GM19238 (cell line): ENCODE data around the gene AIRE.
"Not testable (repeated sequence)": the region's sequence is repeated elsewhere in the genome, so short reads cannot be mapped to it uniquely, and the experiment has no call there.

ENCODE experiments used
- DNase-seq: peaks from one replicate; pipeline ENCODE4 v3.0.0; 2011; ENCODE audit warnings: low spot score; ENCODE audit not compliant: insufficient read length

Gene AIRE

GRCh38 chr21:44265734-44266270, 19.9 kb upstream of the AIRE start:
- DNase-seq = no peak

- DNase-seq = no peak
Observed at GRCh38 chr21:44267655-44268142, 18.0 kb upstream of the AIRE start.

- DNase-seq = no peak
Observed at GRCh38 chr21:44269090-44269489, 16.6 kb upstream of the AIRE start.

- DNase-seq = no peak
Observed at GRCh38 chr21:44271558-44272283, 14.0 kb upstream of the AIRE start.

GRCh38 chr21:44272284-44272858, 13.3 kb upstream of the AIRE start:
- DNase-seq = no peak

- DNase-seq = no peak
Observed at GRCh38 chr21:44273046-44273445, 12.6 kb upstream of the AIRE start.

- DNase-seq = no peak
Observed at GRCh38 chr21:44275041-44275440, 10.6 kb upstream of the AIRE start.

- no peak for DNase-seq
Observed at GRCh38 chr21:44279354-44280260, 6.1 kb upstream of the AIRE start.

GRCh38 chr21:44281801-44282200, 3.9 kb upstream of the AIRE start:
- DNase-seq = no peak

- no peak for DNase-seq
Observed at GRCh38 chr21:44282370-44282769, 3.3 kb upstream of the AIRE start.

- not testable (repeated sequence) for DNase-seq
Observed at GRCh38 chr21:44283211-44283785, 2.4 kb upstream of the AIRE start.

GRCh38 chr21:44283948-44284347, 1.7 kb upstream of the AIRE start:
- DNase-seq = no peak

GRCh38 chr21:44286086-44286715, 525 bp downstream of the AIRE start:
- DNase-seq = no peak

GRCh38 chr21:44286716-44287632, 1.3 kb downstream of the AIRE start:
- DNase-seq = no peak

GRCh38 chr21:44288251-44289110, 2.8 kb downstream of the AIRE start:
- DNase-seq = no peak

- no peak for DNase-seq
Observed at GRCh38 chr21:44289381-44290010, 3.8 kb downstream of the AIRE start.

GRCh38 chr21:44290327-44291077, 4.8 kb downstream of the AIRE start:
- no peak for DNase-seq
